GM12872 (cell line): ENCODE data around the gene MTARC1.

ENCODE experiments used
- CTCF ChIP-seq: IDR thresholded peaks from 3 replicates; pipeline ENCODE4 v1.5.1; 2011; ENCODE audit warnings: low read depth, mild to moderate bottlenecking, low read length, moderate library complexity; ENCODE audit not compliant: insufficient read depth

Gene MTARC1

GRCh38 chr1:220797044-220797443, 10.3 kb downstream of the MTARC1 start:
- no peak for TF ChIP-seq CTCF

- TF ChIP-seq CTCF, result no peak
Observed at GRCh38 chr1:220797553-220797952, 10.8 kb downstream of the MTARC1 start.

- no peak for TF ChIP-seq CTCF
Observed at GRCh38 chr1:220798338-220798737, 11.6 kb downstream of the MTARC1 start.

GRCh38 chr1:220800262-220800661, 13.5 kb downstream of the MTARC1 start:
- TF ChIP-seq CTCF, result no peak

- peak; percentile 66 for TF ChIP-seq CTCF
Observed at GRCh38 chr1:220803401-220804201, 16.9 kb downstream of the MTARC1 start.

GRCh38 chr1:220804202-220804586, 17.5 kb downstream of the MTARC1 start:
- TF ChIP-seq CTCF, result no peak

- TF ChIP-seq CTCF, result no peak
Observed at GRCh38 chr1:220806408-220806807, 19.7 kb downstream of the MTARC1 start.
